CD4-positive, alpha-beta T cell treated with Interleukin-4 for 1 hour (primary cell): ENCODE results near the gene TLL2.
"Not testable (repeated sequence)": the region's sequence is repeated elsewhere in the genome, so short reads cannot be mapped to it uniquely, and the experiment has no call there.

Source experiments
- DNase-seq, 2 donors: peaks; one replicate each; pipeline ENCODE4 v3.0.0-alpha.2; 2020 to 2022

Gene TLL2

GRCh38 chr10:96513698-96514561, at the start of gene TLL2:
TLL2 (minus strand) TSS chr10:96513926; CDS start chr10:96513685, 241 bp downstream.
- peak; percentile 54 to 66 for DNase-seq

DNA sequence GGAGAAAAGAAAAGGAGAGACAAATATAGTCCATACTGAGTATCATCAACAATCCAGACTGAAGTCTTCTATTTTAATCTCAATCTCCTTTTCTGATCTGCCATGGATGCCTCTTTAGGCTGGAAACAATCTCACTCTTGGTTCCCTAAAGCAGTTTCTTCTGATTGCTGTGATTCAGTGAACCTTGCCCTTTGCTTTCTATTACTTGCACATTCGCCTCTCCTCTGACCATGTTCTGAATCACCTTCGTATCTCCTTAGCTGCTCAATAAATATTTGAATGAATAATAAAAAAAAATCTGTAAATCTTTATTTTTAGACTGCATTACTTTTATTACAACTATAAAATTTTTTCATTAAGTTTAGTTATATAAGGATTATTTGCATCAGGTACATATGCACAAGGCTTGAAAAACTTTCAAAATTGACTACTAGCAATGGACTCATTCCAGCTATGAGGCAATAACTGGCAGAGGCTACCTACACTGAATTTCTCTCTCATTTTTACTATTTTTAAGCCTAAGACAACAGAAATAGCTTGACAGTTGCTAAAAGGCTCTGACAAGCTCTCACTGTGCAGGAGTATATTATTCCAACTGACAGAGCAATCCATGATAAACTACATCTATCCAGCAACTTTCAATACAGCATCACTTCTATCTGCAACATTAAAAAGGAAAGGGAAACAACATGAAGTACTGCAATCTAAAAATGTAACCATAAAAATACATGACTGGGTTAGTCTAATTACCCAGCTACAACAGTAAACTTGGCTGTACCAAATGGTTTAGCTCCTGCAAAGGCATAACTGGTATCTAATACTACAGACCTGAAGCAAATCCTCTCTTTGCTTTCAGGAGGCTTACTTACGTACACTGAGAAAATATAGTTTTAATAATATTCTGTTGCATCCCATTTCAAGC, 47.5 kb upstream of the TLL2 start:
- no peak for DNase-seq

DNA sequence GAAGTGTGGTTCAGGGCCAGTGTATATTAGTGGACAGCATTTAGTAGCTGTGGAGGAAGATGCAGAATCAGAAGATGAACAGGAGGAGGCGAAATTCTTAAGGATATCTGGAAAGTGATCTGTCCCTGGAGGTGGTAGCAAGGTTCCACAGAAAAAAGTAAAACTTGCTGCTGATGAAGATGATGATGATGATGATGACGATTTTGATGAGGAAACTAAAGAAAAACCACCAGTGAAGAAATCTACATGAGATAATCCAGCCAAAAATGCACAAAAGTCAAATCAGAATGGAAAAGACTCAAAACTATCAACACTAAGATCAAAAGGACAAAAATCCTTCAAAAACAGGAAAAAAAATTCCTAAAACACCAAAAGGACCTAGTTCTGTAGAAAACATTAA, 46.8 kb upstream of the TLL2 start:
- no peak for DNase-seq

GRCh38 chr10:96556003-96556402, 42.3 kb upstream of the TLL2 start:
- no peak for DNase-seq

DNA sequence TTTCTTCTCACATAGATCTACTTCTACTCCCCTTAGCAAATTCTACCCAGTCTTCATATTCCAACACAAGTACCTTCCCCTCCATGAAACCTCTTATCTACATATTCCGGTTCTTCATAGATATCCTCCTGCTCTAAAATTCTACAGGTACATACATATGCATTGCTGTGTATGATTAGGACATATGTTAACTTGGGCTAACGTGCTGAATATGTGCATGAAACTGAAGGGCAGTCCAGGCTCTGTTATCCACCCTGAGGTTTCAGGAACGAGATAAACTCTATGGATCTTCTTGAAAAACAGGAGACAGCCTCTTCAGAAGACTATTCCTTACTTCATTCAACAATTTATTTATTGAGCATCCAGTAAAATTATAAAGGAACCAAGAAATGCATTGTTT, 41.6 kb upstream of the TLL2 start:
- no peak for DNase-seq

DNA sequence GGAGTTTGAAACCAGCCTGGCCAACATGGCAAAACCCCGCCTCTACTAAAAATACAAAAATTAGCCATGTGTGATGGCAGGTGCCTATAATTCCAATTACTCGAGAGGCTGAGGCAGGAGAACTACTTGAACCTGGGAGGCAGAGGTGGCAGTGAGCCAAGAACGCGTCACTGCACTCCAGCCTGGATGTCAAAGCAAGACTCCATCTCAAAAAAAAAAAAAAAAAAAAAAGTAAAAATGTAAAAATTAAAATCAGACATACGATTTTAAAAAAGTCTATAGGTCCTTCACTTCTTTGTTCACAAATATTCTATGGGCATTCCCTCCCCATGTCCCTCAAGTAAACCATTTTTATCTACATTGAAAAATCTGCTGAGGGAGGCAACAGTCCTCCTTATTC, 34.9 kb upstream of the TLL2 start:
- DNase-seq = no peak

DNA sequence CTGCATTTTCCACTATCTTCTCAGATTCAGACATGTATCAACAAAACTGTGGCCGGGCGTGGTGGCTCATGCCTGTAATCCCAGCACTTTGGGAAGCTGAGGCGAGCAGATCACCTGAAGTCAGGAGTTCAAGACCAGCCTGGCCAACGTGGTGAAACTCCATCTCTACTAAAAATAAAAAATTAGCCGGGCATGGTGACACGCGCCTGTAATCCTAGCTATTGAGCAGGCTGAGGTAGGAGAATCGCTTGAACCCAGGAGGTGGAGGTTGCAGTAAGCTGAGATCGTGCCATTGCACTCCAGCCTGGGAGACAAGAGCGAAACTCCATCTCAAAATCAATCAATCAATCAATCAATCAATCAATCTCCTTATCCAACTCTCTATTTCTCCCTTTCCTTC, 31.8 kb upstream of the TLL2 start:
- not testable (repeated sequence) for DNase-seq

GRCh38 chr10:96541921-96542320, 28.2 kb upstream of the TLL2 start:
- DNase-seq = no peak

- DNase-seq = no peak
Measured at GRCh38 chr10:96540240-96540639, 26.5 kb upstream of the TLL2 start.

DNA sequence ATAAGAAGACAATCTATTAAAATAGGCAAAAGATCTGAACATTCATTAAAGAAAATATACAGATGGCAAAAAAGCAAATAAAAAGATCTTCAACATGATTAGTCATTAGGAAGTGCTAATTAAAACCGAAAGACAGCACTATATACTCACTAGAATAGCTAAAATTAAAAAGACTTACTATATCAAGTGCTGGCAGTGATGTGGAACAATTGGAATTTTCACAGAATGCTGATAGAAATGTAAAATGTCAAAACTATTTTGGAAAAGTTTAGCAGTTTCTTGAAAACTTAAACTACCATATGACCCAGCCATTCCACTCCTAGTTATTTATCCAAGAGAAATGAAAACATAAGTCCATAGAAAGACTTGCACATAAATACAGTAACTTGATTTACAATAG, 25.0 kb upstream of the TLL2 start:
- DNase-seq = no peak

DNA sequence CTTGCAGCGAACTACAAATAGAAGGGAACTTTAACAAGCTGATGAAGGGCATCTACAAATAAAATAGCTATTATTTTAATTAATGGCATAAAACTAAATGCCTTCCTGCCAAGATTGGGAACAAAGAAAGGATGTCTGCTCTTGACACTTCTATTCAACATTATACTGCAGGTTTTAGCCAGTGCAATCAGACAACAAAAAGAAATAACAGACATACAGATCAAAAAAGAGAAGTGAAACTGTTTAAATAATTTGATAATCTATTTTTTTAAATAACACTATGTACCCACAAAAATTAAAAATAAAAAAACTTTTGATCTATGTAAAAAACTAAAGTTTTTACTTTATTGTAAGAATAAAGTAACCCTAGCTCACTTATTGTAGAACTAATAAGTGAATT, 22.4 kb upstream of the TLL2 start:
- DNase-seq = no peak

GRCh38 chr10:96532523-96532922, 18.8 kb upstream of the TLL2 start:
- no peak for DNase-seq

DNA sequence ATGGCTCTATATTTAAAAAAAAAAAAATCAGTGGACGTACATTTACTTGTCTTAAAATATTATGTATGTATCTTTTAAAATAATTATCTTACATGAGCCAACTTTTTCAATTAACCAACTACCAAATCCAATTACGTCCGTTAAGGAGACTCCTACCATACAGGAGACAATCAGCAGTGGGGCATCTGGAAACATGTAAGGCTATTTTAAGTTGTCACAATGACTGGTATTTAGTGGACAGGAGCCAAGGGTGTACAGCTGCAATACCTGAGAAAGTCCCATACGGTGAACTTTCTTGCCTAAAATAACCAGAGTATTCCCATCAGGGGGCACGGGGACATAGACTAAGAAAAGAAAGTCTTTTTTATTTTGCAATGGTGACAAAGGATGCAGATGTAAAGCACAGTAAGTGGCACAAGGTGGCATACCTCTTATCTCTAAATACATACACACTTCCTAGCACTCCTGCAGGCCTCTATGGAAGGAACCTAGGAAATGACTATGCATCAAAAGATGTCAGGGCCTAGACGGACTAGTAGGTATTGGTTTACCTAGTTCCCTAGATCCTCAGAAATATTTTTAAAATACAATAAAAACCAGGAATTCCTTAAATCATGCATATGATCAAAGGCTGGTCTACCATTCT, 16.0 kb upstream of the TLL2 start:
- no peak for DNase-seq

GRCh38 chr10:96524741-96525140, 11.0 kb upstream of the TLL2 start:
- no peak for DNase-seq

DNA sequence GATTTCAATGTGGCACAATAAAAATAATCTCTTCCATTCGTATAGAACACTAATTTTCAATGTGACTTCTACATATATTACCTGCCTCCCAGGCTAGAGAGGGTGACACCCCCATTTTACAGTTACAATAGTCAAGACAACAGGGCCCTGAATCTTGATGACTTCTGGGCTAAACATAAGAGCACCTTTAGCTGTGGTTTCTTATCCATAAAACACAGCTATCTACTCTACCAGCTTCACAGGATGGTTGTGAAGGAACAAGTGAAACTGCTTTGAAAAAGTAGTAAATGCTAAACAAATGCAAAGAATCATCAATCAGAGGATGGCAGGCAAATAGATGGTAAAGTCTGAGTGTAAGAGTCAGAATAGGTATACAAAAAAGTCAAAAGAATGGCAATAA, 3.6 kb upstream of the TLL2 start:
- DNase-seq = no peak

GRCh38 chr10:96516337-96516736, 2.6 kb upstream of the TLL2 start:
- no peak for DNase-seq

DNA sequence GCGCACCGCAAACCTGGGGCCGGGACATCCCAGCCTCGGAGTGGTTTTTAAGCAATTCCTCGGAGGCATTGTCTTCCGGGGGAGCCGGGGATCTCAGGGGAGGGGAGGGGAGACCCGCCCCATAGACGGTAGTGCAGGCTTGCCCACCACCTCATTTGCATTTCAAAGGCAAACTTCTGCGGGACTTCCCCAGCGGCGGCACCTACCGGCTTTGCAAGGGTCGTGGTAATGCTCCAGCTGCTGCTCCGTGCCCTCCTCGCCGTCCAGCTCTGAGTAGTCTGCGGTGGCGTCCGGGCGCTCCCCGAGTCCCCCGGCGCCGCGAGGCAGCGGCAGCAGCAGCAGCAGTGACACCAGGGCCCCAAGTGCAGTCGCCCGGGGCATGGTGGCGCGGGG, 425 bp downstream of the TLL2 start:
- peak; percentile 32 to 37 for DNase-seq

- no peak for DNase-seq
Measured at GRCh38 chr10:96512524-96513304, 1.0 kb downstream of the TLL2 start.

- DNase-seq = no peak
Measured at GRCh38 chr10:96511044-96511945, 2.4 kb downstream of the TLL2 start.

GRCh38 chr10:96509017-96509641, 4.6 kb downstream of the TLL2 start:
- no peak for DNase-seq

DNA sequence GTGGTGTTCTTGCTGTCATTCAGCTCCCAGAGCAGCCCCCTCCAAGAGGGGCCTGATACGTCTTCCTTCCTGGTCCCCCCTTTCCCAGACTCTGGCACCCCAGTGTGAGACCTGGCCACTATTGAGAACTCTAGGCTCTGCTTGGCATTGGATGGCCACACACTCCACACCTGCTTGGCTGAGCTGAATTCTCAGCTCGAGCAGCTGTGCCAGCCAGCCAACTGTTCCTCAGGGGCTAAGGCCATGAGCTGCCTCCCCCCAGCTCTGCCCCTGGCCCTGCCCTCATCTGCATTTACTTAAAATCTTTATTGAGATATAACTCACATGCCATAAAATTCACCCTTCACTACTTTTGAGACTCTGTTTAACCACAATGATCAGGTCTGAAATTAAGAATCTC, 6.7 kb downstream of the TLL2 start:
- DNase-seq = no peak
